Superior temporal gyrus (tissue), 1 donor: ENCODE results near the gene MYO1G.

Experiments
- DNase-seq: peaks from one replicate; pipeline ENCODE4 v3.0.0-alpha.2; 2016; ENCODE audit errors: extremely low spot score

The MYO1G gene

DNA sequence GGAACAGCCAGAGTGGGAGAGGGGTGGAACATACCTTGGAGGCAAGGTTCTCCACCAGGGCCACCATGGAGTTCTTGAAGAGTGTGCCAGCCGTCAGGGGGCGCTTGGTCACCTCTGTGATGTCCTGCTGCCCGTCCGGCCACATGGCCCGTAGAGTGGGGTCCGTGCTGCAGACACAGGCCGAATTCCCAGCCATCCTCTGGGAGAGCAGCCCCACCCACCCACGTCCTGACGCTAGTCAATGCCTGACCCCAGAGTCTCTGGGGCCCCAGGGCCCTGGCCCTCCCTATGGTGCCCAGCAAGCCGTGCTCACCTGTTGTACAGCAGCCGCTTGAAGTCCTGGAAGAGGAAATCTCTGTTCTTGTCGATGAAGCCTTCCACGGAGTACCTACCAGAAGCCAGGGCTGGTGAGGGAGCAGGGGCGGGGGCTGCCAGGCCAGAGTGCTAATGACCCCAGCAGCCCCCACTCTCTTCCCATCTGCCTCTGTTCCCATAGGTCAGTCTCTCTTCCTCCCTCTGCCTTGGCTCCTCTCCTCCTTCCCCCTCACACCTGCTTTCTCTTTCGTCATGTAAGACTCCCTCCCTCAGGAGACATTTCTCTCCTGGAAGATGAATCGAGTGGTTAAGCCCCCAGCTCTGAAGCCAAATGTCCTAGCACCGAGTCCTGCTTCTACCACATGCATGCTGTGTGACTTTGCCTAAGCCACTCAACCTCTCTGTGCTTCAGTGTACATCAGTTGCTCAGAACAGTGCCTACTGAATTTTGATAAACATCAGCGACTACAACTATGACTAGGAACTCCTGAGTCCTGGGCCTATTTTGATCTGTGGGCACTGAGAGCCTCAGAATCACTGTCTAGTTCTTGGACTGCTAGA lies 11.0 kb downstream of the MYO1G start:
- no peak for DNase-seq

DNA sequence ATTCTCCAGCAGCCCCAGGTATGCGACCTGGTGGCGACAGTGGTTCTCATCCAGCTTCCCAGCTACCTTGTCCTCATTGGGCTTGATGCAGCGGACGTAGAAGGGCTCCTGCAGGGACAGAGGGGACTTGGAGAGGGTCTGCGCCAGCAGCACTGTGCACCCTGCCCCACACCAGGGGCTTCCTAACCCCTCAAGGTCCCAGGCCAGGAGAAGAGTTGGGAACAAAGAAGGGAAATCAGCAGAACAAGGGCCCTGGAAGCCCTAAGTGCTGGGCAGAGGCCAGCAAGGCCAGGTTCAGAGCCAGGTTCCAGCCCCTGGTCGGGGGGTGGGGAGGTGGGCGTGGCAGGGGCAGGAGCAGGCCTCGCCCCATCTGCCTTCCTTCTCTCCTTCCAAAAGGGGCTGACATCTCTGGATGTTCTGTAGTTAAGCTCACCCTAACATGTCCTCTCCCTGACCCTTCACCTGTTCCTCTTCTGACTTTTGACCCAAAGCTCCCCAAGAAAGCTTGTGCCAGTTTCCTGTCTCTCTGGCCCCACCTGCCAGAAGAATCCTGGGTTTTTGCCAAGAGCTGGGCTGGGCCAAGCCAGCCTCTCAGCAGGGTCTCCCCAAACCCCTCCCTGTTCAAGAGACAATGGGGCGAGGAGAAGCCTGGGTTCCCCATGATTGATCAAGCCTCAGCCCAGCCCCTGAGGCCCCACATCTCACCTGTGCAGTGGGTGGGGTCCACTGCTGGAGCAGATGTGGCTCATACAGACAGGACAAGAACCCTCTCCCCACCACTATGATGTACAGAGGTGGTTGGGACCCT lies 11.9 kb downstream of the MYO1G start:
- DNase-seq: no peak

DNA sequence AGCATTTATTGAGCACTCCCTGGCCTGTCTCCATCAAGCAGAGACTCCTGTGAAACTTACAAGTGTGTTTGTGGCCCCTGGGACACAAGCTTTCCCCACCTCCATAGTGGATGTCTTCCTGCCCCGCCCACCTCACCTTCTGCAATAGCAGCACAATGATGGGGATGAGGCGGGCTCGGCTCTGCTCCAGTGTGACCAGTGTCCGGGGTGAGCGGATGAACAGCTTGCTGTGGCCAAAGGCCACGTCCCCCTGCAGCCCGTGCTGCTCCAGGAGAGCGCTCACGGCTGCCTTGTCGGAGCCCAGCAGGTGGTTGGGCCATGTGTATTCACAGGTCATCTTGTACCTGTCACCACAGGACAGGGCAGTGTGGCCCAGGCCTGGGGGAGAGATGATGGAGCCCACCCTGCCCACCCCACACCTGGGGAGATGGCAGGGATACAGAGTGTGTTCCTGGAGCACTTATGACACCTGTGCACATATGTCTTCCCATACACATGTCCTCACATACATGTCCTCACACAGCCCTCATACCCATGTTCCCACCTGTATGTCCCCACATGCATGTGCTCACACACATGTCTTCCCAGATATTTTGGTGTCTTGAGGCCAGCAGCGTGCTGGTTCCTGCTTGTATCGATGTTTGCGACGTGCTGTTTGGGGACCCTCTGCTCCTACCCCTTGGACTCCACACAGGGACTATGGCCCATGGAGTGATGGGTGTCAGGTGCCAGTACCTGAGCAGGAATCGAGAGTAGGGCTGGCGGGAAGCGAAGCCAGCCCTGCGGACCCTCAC lies 12.7 kb downstream of the MYO1G start:
- DNase-seq: no peak

DNA sequence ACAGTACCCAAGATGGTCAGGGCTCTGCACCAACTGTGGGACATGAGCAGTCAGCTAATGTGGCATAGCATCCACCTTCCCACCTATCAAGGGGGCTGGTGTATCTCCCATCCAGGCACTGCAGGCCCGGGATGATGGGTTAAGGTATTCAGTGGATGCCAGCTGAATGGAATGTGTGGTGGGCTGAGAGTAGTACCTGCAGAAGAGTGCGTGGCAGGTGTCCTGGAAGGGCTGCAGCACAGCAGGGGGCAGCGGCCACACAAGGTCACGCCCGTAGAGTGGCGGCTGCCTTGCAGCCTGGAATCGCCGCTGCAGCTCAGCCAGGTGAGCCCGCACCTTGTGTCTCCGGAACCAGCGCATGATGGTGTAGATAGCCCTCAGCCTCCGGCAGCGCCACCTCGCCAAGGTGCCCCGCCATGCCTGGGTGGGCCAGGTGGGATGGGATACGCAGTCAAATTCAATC lies 13.3 kb downstream of the MYO1G start:
- no peak for DNase-seq

DNA sequence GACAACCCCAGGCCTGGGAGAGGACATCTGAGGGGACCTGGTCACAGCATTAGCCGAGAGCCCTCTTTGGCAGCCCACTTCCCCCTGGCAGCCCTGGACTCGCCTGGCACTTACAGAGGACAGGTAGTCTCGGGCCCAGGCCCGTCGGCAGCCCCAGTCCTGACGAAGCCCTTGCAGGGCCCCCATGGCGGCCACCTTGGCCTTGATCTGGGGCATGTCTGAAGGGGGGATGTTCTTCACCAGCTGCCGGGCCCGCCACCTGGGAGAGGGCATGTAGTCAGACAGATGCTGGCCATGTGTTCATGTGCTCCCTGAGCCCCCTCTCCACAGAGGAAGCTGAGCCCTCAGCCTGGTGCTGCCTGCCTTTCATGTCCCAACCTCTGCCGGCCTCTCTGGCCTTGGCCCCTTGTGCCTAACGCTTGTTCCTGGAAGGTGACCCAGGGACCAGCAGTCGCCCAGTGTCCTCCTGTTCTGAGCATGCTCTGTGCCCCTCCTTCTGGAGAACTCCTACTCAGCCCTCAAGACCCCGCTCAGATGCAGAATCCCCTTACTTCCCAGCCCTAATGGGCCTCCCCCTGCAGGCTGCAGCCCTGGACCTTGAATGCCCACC lies 13.9 kb downstream of the MYO1G start:
- no peak for DNase-seq

DNA sequence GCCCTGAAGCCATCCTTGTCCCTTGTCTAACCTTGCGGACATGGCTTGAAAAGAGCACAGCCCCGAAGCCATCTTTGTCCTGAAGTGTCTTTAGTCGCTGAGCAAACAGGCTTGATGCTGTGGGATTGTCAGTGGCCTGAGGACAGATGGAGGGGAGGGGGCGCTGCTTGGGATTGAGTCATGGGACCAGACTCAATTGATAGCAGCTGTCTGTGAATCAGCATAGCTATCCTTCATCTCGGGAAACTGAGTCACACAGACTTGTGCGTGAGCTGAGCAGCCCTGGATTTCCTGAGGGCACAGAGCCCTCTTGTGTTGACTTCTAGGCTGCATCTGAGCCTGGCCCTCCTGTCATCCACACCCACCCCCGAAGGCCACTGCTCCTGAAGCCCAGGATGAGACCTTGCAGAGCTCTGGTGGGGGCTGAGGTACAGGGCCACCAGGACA lies 14.4 kb downstream of the MYO1G start:
- no peak for DNase-seq

DNA sequence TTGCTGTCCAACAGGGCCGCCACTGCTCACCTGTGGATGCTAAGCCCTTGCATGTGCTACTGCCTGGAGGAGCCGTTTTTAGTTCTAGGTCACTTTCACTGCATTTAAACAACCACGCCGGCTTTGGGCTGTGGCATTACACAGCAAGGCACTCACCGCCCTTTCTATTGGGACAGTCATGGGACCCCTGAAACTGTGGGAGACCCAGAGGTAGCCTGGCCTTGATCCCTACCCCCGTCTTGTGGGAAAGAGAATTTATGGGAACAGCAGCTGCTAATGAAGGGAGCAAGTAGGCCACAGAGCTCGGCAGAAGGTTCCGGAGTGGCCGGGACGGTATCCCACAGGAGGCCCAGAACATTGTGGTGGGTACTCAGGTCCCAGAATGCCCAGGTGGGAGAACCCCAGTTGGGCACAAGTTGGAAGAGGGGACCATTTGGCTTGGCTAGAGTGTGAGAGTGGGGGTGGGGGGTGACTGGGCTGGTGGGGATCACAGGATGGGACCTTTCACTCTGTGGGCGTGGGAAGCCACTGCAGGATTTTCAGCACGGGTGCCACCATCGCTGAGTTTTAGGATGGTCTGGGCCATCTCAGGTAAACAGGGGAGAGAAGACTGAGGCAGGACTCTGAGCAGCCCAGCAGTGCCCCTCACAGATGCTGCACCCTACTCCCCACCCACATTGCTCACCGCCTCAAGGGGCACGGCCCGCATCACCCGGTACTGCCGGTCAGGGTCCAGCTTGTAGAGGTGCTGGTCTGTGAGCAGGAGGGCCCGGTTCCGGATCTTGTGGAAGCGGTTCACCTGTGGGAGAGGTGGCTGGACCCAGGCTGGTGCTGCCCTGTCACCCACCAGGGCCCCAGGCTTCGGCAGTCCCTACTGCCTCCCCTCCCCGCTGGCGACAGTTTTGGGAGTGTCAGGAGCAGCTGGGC lies 15.2 kb downstream of the MYO1G start:
- DNase-seq: no peak

DNA sequence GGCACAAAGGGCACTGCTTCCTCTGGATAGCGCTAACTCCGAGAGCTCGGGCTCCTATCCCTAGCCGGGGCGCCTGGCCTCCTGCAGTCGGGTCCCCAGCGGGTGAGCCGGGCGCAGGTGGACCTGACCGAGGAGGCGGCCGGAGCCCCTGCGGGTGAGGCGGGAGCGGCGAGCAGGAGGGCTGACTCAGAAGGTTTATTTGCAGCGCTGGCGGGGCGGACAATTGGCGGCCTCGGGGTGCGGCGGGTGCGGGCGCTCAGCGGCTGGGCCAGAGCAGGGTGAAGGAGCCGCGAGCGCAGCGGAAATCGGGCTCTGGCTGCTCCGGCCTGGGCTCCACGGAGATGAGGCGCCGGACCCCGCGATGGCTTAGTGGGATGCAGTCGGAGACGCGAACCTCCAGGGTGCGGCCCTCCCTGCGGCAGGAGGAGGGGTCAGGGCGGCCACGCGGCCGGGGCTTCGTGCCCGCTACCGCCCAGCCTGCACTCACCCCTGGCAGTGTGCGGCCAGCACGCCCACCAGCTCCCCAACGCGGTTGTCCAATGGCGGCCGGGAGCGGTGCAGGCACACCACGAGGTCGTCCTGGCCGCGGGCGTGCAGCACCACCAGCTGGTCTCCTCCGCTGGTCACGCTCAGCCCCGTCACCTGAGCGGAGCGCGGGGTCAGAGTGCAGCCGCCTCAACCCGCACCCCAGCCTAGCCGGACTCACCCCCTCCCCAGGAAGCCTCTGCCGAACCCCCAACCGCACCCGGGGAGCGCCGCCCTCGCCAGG lies 16.1 kb downstream of the MYO1G start:
- no peak for DNase-seq

DNA sequence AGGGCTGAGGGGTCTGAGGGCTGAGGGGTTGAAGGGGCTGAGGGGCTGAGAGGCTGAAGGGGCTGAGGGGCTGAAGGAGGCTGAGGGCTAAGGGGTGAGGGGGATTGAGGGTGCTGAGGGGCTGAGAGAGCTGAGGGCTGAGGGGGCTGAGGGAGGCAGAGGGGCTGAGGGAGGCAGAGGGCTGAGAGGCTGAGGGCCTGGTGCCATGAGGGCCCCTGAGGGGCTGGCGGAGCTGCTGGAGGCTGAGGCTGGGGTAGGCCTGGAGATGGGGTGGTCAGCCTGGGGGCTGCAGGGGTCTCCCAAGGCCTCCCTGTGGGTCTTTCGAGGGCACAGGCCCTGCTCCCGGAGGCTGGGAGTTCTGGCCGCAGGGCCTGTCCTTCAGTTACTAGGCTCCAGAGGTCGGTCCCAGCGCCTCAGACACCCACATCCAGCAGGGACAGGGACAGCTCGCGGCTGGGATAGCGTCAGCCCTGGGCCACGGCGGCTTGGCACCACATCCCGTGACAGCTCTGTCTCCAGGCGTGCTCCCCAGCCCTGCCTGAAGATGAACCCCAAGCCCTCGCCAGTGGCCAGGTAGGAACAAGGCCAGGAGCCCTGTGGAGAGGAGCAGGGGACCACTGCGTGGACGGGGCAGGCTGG lies 16.9 kb downstream of the MYO1G start:
- no peak for DNase-seq

DNA sequence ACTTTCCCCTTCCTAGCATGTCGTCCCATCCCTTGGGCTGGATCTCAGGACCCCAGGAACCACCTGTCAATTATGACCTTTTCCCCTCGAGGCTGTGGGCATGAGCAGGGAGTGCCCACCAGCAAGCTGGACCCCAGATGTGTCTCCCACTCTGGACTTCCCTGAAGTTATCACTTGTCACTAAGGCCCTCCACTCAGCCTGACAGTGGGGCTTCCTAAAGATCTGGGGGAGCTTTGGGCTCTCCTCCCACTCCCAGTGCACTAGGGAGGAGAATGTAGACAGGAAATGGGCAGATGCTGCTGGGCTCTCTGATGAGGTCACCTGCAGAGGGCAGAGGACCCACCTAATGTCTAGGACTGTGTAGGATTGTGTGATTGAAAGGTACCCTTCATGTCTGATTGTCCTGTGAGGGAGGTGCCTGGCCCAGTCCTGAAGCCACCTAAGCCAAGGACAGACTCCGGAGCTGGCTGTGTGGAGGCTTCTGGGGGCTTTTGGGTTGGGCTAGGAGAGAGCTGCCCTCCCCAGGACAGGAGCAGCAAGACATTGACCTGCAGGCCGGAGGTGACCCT lies 18.7 kb downstream of the MYO1G start:
- no peak for DNase-seq

DNA sequence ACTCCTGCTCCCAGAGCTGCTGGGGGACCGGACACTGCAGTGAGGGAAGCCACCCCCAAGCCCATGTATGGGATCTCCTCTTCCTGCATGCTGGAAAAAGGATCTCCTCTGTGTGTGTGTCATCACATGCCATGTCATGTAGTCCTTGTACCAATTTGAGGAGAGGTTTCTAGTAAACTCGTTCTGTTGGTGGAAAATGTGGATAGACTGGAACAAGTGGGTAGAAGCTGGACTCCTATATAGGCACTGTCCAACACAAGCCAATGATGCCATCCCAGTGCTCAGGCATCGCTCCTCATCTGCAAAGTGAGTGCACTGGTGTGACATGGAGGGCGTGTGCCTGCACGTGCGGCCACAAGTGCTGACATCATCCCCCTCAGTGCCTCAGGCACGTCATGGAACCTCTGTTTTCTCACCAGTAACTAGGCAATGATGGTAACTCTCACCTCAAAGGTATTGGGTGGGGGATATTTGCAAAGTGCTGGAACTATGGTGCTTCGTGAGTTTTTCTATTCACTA lies 19.3 kb downstream of the MYO1G start:
- no peak for DNase-seq

DNA sequence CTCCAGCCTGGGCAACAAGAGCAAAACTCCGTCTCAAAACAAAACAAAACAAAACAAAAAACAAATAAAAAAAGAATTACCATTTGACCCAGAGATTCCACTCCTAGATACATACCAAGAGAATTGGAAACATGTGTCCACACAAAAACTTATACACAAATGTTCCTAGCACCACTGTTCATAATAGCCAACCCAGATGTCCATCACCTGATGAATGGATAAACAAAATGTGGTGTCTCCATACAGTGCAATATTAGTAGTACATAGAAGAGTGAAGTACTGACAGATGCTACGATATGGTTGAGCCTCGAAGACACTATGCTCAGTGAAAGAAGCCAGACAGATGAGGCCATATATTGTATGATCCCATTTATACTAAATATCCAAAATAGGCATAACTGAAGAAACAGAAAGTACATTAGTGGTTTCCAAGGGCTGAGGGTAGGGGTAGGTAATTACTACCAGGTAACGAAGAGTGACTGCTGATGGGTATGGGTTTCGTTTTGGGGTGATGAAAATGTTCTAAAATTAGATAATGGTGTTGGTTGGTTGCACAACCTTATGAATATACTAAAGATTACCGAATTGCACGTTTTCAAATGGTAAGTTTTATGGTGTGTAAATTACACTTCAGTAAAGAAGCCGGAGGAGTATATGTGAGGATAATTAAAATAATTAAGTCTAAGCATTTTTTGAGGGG lies 20.0 kb downstream of the MYO1G start:
- DNase-seq: no peak

DNA sequence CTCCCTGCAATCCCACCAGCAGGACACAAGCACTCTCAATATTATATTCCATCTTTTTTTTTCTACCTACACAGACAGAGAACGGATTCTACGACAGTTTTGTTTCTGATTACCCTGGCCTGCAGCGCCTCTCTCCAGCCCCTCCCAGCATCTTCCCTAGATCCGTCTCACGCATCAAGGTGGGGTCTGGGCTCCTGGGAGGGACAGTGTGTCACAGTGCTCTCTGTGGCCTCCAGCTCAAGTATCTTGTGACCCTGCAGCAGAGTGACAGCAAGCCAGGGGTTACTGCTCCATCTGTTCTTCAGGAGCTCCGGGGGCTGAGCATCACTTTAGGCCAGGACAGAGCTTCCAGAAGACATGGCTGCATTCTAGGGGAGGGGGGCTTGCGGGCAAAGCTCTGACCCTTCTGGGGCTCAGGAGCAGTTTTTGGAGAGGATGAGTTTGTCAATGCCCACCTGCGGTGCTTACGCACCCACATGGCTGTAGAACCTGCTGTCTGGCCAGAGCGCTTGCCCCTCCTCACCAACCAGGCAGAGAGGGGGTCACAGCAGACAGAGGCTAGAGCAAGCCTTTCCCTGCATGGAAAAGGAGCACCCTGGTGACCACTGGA lies 22.6 kb downstream of the MYO1G start:
- DNase-seq: no peak

DNA sequence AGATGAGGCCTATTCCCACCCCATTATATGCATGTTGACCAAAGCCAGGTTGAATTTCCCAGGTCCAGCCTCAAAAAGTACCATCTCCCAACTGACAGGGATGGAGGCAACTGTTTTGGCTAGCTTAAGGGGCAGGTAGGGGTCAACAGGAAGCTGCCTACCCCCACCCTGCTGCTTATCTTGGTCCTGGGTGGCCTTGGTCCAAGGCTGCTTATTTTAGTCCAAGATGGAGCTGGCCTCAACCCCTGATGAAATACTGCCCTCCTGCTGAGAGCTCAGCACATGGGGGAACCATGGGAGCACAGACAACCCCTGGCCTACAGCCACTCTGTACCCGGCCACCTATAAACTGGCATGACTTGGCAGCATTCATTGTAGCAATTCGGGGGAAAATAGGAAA lies 23.1 kb downstream of the MYO1G start:
- DNase-seq: no peak

DNA sequence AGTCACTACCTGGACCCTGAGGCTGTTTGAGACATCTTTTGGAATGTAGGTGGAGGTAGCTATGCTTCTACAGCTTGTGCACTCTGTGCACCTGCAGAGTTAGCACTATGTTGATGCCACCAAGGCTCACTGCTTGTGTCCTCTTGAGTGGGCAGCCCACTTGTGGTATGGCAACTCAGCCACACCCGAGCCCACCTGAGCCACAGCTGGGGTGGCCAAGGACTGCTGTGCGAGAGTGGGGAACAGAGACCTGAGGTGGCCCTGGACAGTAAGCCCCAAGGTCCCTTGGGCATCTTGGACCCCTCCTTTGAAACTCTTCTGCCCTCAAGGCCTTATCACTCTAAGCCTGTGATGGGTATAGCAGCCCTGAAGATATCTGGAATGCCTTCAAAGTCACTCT lies 25.7 kb downstream of the MYO1G start:
- DNase-seq: no peak

DNA sequence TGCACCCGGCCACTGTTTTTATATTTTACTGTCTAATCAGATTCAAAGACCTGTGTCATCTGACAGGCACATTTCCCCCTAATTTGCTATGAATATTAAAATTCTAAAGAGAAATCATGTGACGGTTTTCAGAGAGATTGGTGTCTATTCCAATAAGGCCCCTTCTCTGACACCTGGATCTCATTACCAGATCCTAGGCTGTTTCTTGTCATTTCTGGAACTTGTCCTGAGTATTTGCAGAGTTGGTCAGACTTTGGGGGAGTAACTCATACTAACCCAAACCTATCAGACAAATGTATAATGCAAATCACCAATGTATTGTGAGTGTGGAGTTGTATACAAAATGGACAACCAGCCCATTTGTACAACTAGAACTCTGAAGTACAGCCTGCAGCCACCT lies 29.5 kb downstream of the MYO1G start:
- DNase-seq: no peak

DNA sequence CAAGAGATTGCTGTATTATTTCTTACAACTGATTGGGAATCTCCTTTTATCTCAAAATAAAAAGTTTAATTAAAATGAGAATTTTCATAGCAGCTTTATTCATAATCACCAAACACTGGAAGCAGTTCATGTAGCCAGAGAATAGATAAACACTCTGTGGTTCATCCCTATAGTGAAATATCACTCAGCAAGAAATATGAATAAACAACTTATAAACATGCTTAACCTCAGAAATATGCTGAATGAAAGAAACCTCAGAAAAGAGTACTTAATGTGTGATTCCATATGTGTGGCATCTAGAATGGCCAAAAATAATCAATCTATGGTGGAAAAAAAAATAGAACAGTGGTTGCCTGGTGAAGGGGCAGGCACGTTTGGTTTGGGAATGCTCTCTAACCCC lies 33.3 kb downstream of the MYO1G start:
- DNase-seq: no peak

DNA sequence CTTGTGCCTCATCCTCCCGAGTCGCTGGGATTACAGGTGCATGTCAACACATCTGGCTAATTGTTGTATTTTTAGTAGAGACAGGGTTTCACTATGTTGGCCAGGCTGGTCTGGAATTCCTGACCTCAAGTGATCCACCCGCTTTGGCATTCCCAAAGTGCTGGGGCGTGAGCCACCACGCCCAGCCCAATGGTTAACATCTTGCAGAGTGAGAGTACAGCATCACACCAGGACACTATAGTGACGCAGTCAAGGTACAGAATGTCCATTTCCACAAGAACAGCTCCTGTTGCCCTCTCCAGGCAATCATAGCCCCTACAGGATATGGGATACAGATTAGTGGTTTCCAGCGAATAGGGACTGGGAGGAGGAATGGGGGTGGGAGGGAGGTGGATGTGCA lies 34.0 kb downstream of the MYO1G start:
- no peak for DNase-seq
